Effector memory CD8-positive, alpha-beta T cell (primary cell): Measurements from ENCODE around the gene C12orf75.
"Not testable (repeated sequence)": the region's sequence is repeated elsewhere in the genome, so short reads cannot be mapped to it uniquely, and the experiment has no call there.

Experiments used
- ATAC-seq: fragments of 150-1000 bp; cut with Tn5 transposase; replicated peaks from 2 replicates; pipeline ENCODE4 v1.10.0; 2021; ENCODE audit warnings: mild to moderate bottlenecking, moderate library complexity
- DNase-seq, 3 experiments: peaks; one replicate each; pipeline ENCODE4 v3.0.0; 2021
- H3K27ac Mint-ChIP-seq, 2 donors: one replicate each; pipeline ENCODE4 v1.8.0; 2022; ENCODE audit warnings: mild to moderate bottlenecking in 2 of 2, mixed read lengths in 2 of 2, moderate library complexity in 2 of 2
- H3K27me3 Mint-ChIP-seq, 2 donors: one replicate each; pipeline ENCODE4 v1.8.0; 2022; ENCODE audit warnings: mixed read lengths in 2 of 2
- H3K36me3 Mint-ChIP-seq: one replicate; pipeline ENCODE4 v1.8.0; 2022; ENCODE audit warnings: mild to moderate bottlenecking, moderate library complexity, mixed read lengths; ENCODE audit not compliant: insufficient read depth
- H3K4me1 Mint-ChIP-seq, 2 donors: one replicate each; pipeline ENCODE4 v1.8.0; 2022; ENCODE audit warnings: low read depth in 2 of 2, mixed read lengths in 2 of 2
- H3K4me3 Mint-ChIP-seq, 2 donors: one replicate each; pipeline ENCODE4 v1.8.0; 2022; ENCODE audit warnings: mild to moderate bottlenecking in 2 of 2, mixed read lengths in 2 of 2, moderate library complexity in 2 of 2
- H3K9me3 Mint-ChIP-seq, 2 donors: one replicate each; pipeline ENCODE4 v1.8.0; 2022; ENCODE audit warnings: mixed read lengths in 2 of 2

Gene C12orf75

DNA sequence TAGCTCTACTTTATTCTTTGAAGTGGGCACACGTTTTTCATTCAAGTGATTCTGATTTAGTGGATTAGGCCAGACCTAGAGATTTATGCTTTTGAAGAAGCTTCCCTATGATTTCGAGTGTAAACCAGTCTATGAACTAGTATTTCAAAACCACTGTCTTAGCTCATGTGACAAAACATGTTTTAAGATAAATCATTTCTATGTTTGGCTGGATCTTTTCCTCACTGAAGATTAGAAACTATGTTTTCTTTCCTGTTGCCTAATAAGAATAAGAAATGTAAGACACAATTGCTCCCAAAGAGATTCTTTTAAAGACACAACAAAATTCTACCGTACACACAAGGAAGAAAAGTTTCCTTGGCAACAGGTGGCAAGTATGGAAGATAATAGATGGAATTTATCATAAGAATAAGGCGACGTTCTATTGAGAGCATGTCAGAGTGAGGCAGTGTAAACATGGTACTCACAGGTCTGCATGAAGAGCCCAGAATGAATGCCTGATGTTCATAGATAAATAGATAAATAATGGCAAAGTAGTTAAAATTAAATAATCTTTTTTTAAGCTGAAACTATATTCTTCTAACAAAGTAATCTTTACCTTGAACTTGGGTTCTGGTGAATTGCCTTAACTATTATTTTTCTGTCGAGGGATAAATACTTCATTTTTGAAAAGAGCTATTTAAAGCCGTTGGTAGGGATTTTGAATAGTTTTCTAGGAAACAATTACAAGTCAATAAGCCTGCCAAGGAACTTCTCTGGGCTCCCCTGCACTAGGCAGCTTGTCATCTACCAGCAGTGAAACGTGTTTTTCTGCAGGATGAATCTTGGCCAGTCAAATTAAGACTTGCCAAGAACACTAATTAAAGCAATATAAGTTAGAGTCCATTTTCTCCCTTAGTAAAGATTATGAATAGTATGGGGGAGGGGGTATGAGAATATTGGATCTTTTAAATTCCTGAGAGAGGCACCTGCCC is 34.1 kb upstream of the C12orf75 start:
- no peaks in the 10 kb centered on the region for H3K27me3 Mint-ChIP-seq

DNA sequence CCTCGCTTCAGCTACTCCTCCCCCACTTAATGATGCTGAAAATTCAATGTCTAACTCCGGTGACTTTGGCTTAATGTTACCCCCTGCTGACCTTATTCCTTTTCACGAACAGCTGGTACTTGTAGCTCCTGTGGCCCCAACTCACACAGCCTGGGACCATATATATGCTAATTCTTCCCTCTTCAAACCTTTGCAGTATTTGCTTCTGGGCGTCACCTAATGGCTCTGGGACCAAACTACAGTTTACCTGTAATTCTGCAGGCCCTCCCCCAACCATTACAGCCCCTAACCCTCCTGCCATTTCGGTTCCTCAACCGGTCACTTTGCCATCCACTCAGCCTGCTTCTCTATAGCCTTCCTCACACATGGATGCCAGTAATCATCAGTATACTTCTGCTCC is 29.6 kb upstream of the C12orf75 start:
- Mint-ChIP-seq H3K9me3 (peaks cover 6 to 8% of the 10 kb centered on the region in 2 donors), H3K4me1 (no peaks in the 10 kb centered on the region), H3K4me3 (no peak overlapping the region), H3K27me3 (no peaks in the 10 kb centered on the region), H3K27ac (no peak overlapping the region), H3K36me3 (no peaks in the 10 kb centered on the region)
- ATAC-seq (no peak), DNase-seq (no peak)

More for the DNA sequence above, 34.1 kb upstream of the C12orf75 start:
- Mint-ChIP-seq H3K27ac (no peak overlapping the region), H3K4me1 (no peaks in the 10 kb centered on the region), H3K4me3 (no peak overlapping the region), H3K36me3 (no peaks in the 10 kb centered on the region), H3K9me3 (peaks cover 6 to 8% of the 10 kb centered on the region in 2 donors)
- ATAC-seq (no peak), DNase-seq (no peak)

- H3K4me3 Mint-ChIP-seq: no peak overlapping the region
- ATAC-seq: no peak
- no peaks in the 10 kb centered on the region for H3K27me3 Mint-ChIP-seq
- H3K4me1 Mint-ChIP-seq: no peaks in the 10 kb centered on the region
- H3K36me3 Mint-ChIP-seq: no peaks in the 10 kb centered on the region
- H3K9me3 Mint-ChIP-seq: peaks cover 6 to 8% of the 10 kb centered on the region in 2 donors
- no peak for DNase-seq
- no peak overlapping the region for H3K27ac Mint-ChIP-seq
Measured at GRCh38 chr12:105301696-105302095, 28.8 kb upstream of the C12orf75 start.

- DNase-seq, H3K27ac Mint-ChIP-seq, H3K36me3 Mint-ChIP-seq, H3K4me1 Mint-ChIP-seq, H3K27me3 Mint-ChIP-seq, ATAC-seq, H3K9me3 Mint-ChIP-seq, H3K4me3 Mint-ChIP-seq: not testable (repeated sequence)
Measured at GRCh38 chr12:105302986-105303385, 27.5 kb upstream of the C12orf75 start.

- not testable (repeated sequence) for H3K27me3 Mint-ChIP-seq, DNase-seq, H3K9me3 Mint-ChIP-seq, H3K4me3 Mint-ChIP-seq, H3K27ac Mint-ChIP-seq, ATAC-seq, H3K36me3 Mint-ChIP-seq, H3K4me1 Mint-ChIP-seq
Measured at GRCh38 chr12:105304626-105305025, 25.9 kb upstream of the C12orf75 start.

GRCh38 chr12:105307601-105308314 is 22.7 kb upstream of the C12orf75 start:
- H3K36me3 Mint-ChIP-seq, H3K27me3 Mint-ChIP-seq, H3K4me3 Mint-ChIP-seq: not testable (repeated sequence)

GRCh38 chr12:105308839-105309238 is 21.7 kb upstream of the C12orf75 start:
- ATAC-seq, H3K4me3 Mint-ChIP-seq, H3K4me1 Mint-ChIP-seq, H3K27ac Mint-ChIP-seq, DNase-seq, H3K27me3 Mint-ChIP-seq, H3K9me3 Mint-ChIP-seq, H3K36me3 Mint-ChIP-seq: not testable (repeated sequence)

More at GRCh38 chr12:105307601-105308314, 22.7 kb upstream of the C12orf75 start:
- not testable (repeated sequence) for ATAC-seq, H3K4me1 Mint-ChIP-seq, H3K27ac Mint-ChIP-seq, DNase-seq, H3K9me3 Mint-ChIP-seq

GRCh38 chr12:105309384-105309783 is 21.1 kb upstream of the C12orf75 start:
- not testable (repeated sequence) for H3K36me3 Mint-ChIP-seq, DNase-seq, ATAC-seq, H3K27me3 Mint-ChIP-seq, H3K4me3 Mint-ChIP-seq, H3K4me1 Mint-ChIP-seq, H3K27ac Mint-ChIP-seq, H3K9me3 Mint-ChIP-seq

DNA sequence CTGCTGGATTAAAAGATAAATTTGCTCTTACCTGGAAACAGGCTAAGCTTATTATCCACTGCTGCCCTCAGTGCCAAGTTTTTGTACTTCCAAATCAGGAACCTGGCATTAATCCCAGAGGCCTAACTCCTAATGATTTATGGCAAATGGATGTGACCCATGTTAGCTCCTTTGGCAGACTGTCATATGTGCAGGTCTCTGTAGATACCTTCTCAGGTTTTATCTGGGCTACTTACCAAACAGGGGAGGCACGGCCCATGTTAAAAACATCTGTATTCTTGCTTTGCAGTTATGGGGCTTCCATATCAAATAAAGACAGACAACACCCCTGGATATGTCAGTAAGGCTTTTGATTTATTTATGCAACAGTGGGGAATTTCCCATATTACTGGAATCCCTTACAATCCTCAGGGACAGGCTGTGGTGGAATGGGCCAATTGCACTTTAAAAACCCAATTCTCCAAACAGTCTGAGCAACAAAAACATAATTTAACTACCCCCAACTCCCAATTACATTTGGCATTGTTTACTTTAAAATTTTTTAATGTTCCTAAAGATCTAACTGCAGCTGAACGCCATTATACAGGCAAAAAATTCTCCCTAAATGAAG is 19.9 kb upstream of the C12orf75 start:
- ATAC-seq, H3K9me3 Mint-ChIP-seq, DNase-seq, H3K36me3 Mint-ChIP-seq, H3K27me3 Mint-ChIP-seq, H3K27ac Mint-ChIP-seq, H3K4me3 Mint-ChIP-seq, H3K4me1 Mint-ChIP-seq: not testable (repeated sequence)

DNA sequence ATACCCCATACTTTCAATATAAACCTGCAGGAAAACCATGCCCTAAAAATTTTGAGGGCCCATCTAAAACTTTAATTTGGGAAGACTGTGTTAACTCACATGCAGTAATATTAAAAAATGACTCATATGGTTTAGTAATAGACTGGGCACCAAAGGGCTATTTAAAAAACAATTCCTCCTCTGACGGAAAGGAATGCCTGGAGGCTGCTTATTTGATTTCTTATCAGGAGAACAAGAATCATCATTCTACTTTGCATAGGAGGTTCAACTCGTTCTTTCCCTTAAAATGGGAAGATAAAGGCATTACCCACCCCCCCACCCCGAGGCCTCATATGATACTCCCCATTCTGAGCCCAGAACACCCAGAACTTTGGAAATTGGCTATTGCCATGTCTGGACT is 18.6 kb upstream of the C12orf75 start:
- not testable (repeated sequence) for H3K27me3 Mint-ChIP-seq, H3K36me3 Mint-ChIP-seq, ATAC-seq, H3K4me1 Mint-ChIP-seq, DNase-seq, H3K4me3 Mint-ChIP-seq, H3K9me3 Mint-ChIP-seq, H3K27ac Mint-ChIP-seq

DNA sequence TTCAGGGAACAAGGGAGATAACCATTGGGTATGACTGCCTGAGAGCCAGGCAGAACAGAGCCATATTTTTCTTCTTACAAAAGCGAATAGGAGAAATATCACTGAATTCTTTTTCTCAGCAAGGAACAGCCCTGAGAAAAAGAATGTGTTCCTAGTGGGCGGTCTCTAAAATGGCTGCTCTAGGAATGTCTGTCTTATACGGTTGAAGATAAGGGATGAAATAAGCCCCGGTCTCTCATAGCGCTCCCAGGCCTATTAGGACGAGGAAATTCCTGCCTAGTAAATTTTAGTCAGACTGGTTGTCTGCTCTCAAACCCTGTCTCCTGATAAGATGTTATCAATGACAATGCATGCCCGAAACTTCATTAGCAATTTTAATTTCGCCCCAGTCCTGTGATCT is 16.7 kb upstream of the C12orf75 start:
- not testable (repeated sequence) for DNase-seq, ATAC-seq, H3K4me3 Mint-ChIP-seq, H3K9me3 Mint-ChIP-seq, H3K36me3 Mint-ChIP-seq, H3K27ac Mint-ChIP-seq, H3K27me3 Mint-ChIP-seq, H3K4me1 Mint-ChIP-seq

GRCh38 chr12:105315130-105315529 is 15.4 kb upstream of the C12orf75 start:
- Mint-ChIP-seq H3K27ac (peak overlapping the region in 1 of 2 donors; percentile 9), H3K4me3 (no peak overlapping the region), H3K9me3 (peaks cover 0 to 2% of the 10 kb centered on the region in 2 donors), H3K36me3 (peaks cover 2% of the 10 kb centered on the region), H3K27me3 (no peaks in the 10 kb centered on the region), H3K4me1 (peaks cover 5 to 6% of the 10 kb centered on the region in 2 donors)
- ATAC-seq (no peak), DNase-seq (no peak)

- Mint-ChIP-seq H3K4me3 (no peak overlapping the region), H3K27me3 (no peaks in the 10 kb centered on the region), H3K9me3 (peaks cover 0 to 2% of the 10 kb centered on the region in 2 donors), H3K36me3 (peaks cover 2% of the 10 kb centered on the region), H3K27ac (peak overlapping the region in 1 of 2 donors; percentile 9), H3K4me1 (peaks cover 5 to 6% of the 10 kb centered on the region in 2 donors)
- DNase-seq (no peak), ATAC-seq (no peak)
Measured at GRCh38 chr12:105315726-105316125, 14.8 kb upstream of the C12orf75 start.
